Vagina (tissue), 2 donors: Measurements from ENCODE around the gene FBXO48.

Experiments
- POLR2A ChIP-seq, 2 donors: fragments of 450-650 bp; IDR thresholded peaks; one replicate each; pipeline ENCODE4 v1.6.1; 2017; ENCODE audit warnings: antibody characterized with exemption in 2 of 2, mild to moderate bottlenecking in 2 of 2, moderate library complexity in 2 of 2
- TF ChIP-seq, protein P1 (sequence below), 3 experiments: fragments of 450-650 bp in 2 of 3; fragments of 200-600 bp in 1 of 3; sonication (generic) in 1 of 3; IDR thresholded peaks; one replicate each; pipeline ENCODE4 v1.5.1; 2017 to 2019; ENCODE audit warnings: antibody characterized with exemption in 3 of 3, mild to moderate bottlenecking in 2 of 3, moderate library complexity in 2 of 3

DNA sequence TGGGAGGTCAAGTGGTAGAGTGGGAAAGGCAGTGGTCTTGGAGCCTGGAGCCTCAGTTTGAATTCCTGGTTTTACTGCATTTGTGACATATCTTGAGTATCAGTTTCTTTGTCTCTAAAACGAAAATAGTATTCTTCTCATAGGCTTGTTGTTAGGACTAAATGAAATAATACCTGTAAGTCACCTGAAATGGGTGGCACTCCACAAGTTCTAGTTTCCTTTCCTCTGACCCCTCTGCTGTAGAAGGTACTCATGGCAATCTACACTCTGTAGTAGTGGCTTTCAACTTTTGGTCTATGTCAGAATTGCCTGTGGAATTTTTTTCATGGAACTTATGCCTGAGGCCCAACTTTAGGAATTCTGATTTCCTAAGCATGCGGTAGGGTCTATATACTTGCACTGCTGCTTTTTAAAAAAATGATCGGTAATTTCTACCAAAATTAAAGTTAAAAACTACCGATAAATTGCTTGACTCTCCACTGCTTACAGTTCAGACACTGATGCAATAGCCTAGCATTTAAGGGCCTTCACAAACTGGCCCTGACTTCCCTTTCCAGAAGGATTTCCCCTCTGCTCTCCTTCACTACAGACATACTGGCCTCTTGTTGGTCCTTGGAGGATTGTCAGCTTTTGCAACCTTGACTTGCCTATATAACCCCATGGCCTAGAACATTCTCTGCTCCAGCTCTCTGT, 54.8 kb downstream of the FBXO48 start:
- TF ChIP-seq, protein P1, sequence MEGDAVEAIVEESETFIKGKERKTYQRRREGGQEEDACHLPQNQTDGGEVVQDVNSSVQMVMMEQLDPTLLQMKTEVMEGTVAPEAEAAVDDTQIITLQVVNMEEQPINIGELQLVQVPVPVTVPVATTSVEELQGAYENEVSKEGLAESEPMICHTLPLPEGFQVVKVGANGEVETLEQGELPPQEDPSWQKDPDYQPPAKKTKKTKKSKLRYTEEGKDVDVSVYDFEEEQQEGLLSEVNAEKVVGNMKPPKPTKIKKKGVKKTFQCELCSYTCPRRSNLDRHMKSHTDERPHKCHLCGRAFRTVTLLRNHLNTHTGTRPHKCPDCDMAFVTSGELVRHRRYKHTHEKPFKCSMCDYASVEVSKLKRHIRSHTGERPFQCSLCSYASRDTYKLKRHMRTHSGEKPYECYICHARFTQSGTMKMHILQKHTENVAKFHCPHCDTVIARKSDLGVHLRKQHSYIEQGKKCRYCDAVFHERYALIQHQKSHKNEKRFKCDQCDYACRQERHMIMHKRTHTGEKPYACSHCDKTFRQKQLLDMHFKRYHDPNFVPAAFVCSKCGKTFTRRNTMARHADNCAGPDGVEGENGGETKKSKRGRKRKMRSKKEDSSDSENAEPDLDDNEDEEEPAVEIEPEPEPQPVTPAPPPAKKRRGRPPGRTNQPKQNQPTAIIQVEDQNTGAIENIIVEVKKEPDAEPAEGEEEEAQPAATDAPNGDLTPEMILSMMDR (IDR thresholded peaks at IDR 0.05), result no peak
- no peak for TF ChIP-seq POLR2A (IDR thresholded peaks at IDR 0.05)
